Stimulated activated CD4-positive, alpha-beta T cell treated with anti-CD3 and anti-CD28 coated beads, Interleukin-4, amount 100 ng/mL, for 24 hours (primary cell): ENCODE measurements around the gene PEAK3.

Experiments used
- DNase-seq: peaks from one replicate; pipeline ENCODE4 v3.0.0-alpha.2; 2020

Gene PEAK3

GRCh38 chr19:2269244-2270156 lies 12.5 kb downstream of the PEAK3 start:
- peak; percentile 98 for DNase-seq

DNA sequence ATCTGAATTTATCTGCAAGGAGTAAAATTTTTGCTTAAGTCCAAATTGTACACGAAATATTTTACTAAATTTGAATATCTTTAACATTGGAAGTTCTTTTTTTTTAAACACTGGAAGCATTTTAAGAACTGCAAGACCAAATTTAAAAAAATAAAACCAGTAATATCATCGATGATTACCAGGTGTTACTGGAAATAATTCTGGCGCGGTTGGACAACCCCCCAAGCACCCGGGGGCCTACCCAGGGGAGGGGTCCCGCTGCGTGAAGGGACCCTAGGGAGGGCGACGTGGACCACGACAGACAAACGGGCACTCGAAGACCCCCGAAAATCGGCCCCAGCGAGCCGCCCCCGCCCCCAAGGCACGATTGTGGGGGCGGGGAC lies 13.1 kb downstream of the PEAK3 start:
- DNase-seq, result no peak

DNA sequence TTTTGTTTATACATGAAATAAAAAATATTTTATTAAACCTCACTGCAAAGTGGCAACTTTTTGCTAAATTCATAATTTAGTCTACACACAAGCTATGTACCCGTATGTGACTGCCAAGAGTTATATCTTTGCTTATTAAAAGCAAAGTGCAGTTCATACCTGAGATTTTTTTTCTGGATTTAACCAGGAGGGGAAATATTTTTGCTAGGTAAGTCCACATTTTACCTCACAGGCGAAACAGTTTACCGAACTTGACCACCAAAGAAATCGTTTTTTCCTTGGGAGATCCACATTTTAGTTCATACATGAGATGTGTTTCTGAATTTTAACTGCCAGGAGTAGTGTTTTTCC lies 13.5 kb downstream of the PEAK3 start:
- DNase-seq, result no peak

DNA sequence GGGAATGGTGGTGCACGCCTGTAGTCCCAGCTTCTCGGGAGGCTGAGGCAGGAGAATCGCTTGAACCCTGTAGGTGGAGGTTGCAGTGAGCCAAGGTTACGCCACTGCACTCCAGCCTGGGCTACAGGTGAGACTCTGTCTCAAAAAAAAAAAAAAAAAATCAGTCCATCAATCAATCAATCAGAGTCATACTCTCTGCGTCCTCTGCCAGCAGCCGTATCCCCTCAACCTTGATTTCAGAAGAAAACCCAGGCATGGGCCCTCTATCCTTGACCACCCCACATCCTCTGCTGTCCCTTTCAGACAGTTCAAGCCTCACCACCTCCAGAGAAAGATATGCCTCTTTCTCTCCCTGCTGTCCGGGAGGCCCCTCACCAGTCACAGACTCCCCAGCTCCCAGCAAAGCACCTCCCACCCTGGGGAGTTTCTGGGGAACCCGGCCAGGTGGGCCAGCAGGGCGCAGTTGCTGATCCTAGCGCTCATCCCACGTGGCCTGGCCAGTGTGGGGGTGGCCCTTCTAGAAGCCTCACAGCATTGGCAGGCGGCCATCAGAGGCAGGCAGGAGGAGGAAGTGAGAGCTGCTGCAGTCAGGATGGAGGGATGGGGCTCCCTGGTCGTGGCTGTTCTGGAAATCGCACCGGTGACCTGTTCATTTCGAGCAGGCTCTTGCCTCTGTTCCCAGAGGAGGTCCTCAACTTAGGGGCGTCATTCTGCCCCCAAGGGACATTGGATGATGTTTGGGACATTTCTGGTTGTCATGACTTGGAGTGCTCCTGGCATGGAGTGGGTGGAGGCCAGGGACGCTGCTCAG lies 15.6 kb downstream of the PEAK3 start:
- no peak for DNase-seq

DNA sequence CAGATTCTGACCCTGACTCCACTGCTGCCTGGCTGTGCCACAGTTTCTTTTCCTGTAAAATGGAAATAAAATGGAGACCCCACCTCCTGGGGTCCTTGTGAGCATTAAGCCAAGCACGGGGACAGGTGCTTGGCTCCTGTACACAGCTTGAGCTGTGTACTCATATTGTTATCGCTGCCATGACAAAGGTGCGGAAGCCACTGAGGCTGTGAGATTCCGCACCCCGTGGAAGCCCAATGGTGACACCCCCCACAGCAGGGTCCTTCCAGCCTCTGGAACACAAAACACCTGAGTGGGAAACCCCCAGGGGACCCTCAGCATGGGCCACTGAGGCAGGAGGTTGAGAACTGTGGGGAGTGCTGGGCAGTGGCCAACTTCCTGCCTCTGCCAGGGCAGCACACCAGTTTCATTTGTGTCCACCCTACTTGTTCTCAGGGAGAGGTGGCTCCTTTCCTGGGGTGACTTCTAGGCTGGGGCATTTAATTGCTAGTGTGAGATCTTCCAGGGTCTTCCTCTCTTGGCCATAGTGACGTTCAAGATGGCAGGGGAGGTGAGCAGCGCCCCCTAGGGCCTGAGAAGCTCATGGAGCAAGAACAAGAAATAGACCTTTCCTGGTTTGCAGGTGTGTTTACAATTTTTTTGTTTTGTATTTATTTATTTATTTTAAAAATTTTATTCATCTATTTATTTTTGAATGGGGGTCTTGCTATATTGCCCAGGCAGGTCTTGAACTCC lies 20.4 kb downstream of the PEAK3 start:
- peak; percentile 62 for DNase-seq

DNA sequence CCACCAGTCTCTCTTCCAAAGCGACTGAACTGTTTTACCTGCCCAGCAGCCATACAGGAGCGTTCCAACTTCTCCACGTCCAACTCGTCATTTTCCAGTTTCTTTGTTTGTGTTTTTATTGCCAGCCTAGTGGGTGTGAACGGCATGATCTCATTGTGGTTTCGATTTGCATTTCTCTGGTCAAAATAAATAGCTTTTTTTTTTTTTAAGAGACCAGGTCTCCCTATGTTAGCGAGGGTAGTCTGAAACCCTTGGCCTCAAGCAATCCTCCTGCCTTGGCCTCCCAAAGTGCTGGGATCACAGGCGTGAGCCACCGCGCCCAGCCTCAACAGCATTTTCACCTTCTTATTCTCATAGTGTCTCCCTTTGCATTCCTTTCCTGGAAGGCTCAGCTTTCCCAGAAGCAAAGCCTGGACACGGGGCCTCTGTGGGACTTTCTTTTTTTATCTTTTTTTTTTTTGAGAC lies 21.6 kb downstream of the PEAK3 start:
- DNase-seq, result no peak

DNA sequence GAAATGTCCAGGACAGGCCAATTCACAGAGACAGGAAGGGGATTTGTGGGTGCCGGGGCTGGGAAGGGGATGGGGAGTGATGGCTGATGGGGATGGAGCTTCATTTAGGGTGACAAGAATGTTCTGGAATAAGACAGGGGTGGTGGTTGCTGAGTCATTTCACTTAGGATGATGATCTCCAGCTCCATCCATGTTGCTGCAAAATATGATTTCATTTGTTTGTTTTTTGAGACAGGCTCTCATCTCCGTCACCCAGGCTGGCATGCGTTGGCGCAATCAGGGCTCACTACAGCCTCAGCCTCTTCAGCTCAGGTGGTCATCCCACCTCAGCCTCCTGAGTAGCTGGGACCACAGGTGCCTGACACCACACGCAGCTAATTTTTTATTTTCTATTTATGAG lies 22.6 kb downstream of the PEAK3 start:
- no peak for DNase-seq

DNA sequence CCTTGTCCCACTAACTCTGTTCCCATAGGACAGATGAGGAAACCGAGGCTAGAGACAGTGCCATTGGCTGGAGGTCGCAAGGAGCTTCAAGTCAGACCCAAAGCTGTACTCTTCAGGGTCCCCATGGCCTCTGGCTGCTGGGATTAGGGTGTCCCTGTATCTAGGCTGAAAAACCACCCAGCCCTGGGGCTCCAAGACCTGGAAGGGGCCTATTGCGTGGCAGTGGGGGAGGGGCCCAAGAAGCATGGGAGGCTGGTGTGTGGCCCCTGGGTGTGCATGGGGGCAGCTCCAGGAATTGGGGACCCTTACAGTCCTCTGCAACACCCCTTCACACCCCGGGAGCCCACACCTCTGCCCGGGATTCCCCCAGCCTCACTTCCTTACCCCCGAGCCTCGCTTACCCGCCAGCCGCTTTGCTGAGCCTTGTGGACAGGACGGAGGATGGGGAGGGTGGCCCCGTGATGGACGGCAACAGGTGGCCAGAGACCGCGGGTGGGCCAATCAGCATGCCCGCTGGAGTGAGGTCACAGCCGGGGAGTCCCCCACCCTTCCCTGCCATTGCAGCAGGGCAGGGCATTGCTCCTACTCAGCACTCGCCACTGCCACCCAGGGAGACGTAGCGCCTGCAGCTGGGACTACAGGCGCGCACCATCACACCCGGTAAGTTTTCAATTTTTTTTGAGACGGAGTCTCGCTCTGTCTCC lies 25.8 kb downstream of the PEAK3 start, which contains the start of gene JSRP1:
TSS of gene JSRP1 (minus strand) at position 436 of the 704 bp plus-strand sequence. CDS start 1,103 bp downstream, outside the sequence.
- no peak for DNase-seq

- no peak for DNase-seq
Observed at GRCh38 chr19:2255112-2255845, 26.7 kb downstream of the PEAK3 start.

GRCh38 chr19:2254064-2254872 lies 27.7 kb downstream of the PEAK3 start:
- no peak for DNase-seq

- DNase-seq, result peak; percentile 49
Observed at GRCh38 chr19:2253106-2254063, 28.6 kb downstream of the PEAK3 start.

DNA sequence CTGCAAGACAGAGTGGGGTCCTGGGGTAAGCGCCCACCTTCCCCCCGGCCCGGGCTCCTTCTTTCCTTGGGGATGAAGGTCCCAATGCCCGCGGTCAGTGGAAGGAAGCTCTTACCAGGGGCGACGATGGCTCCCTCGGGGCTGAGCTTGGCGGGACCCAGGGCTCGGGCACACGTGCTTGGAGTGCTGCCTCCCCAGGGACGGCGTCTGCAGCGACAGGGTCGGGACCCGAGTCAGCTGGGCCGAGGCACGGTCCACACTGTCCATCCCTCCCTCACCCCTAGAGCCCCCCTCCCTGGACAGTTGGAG lies 29.2 kb downstream of the PEAK3 start:
- peak; percentile 10 for DNase-seq

GRCh38 chr19:2252055-2252796 lies 29.7 kb downstream of the PEAK3 start:
- no peak for DNase-seq

DNA sequence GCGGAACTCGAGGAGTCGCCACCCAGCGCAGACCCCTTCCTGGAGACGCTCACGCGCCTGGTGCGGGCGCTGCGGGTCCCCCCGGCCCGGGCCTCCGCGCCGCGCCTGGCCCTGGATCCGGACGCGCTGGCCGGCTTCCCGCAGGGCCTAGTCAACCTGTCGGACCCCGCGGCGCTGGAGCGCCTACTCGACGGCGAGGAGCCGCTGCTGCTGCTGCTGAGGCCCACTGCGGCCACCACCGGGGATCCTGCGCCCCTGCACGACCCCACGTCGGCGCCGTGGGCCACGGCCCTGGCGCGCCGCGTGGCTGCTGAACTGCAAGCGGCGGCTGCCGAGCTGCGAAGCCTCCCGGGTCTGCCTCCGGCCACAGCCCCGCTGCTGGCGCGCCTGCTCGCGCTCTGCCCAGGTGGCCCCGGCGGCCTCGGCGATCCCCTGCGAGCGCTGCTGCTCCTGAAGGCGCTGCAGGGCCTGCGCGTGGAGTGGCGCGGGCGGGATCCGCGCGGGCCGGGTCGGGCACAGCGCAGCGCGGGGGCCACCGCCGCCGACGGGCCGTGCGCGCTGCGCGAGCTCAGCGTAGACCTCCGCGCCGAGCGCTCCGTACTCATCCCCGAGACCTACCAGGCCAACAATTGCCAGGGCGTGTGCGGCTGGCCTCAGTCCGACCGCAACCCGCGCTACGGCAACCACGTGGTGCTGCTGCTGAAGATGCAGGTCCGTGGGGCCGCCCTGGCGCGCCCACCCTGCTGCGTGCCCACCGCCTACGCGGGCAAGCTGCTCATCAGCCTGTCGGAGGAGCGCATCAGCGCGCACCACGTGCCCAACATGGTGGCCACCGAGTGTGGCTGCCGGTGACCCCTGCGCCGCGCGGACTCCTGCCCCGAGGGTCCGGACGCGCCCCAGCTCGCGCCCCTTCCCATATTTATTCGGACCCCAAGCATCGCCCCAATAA lies 30.6 kb downstream of the PEAK3 start:
- DNase-seq, result no peak

GRCh38 chr19:2250766-2251105 lies 31.2 kb downstream of the PEAK3 start:
- no peak for DNase-seq

- no peak for DNase-seq
Observed at GRCh38 chr19:2249880-2250765, 31.9 kb downstream of the PEAK3 start.
